Suprapubic skin (tissue), 4 donors: ENCODE results near the gene RBMS1.

ENCODE experiments used
- CTCF ChIP-seq, 2 donors: fragments of 200-600 bp in 1 of 2; fragments of 450-650 bp in 1 of 2; sonication (generic) in 1 of 2; IDR thresholded peaks; one replicate each; pipeline ENCODE4 v1.5.1; 2016 to 2019; ENCODE audit warnings: antibody characterized with exemption in 2 of 2, mild to moderate bottlenecking in 1 of 2, moderate library complexity in 1 of 2
- EP300 ChIP-seq: sonication (generic); formaldehyde crosslinking; IDR thresholded peaks from one replicate; pipeline ENCODE4 v1.6.1; 2017; ENCODE audit warnings: antibody characterized with exemption
- POLR2A ChIP-seq, 2 donors: fragments of 450-650 bp; IDR thresholded peaks; one replicate each; pipeline ENCODE4 v1.6.1; 2017; ENCODE audit warnings: antibody characterized with exemption in 2 of 2, mild to moderate bottlenecking in 2 of 2, moderate library complexity in 2 of 2
- POLR2AphosphoS5 ChIP-seq, 3 donors: sonication (generic); formaldehyde crosslinking; IDR thresholded peaks; one replicate each; pipeline ENCODE4 v1.6.1; 2017; ENCODE audit warnings: antibody characterized with exemption in 3 of 3

- no peak for TF ChIP-seq CTCF (IDR thresholded peaks at IDR 0.05)
- TF ChIP-seq EP300: no peak
- no peak for TF ChIP-seq POLR2A (IDR thresholded peaks at IDR 0.05)
- no peak for TF ChIP-seq POLR2AphosphoS5 (IDR thresholded peaks at IDR 0.05)
Observed at GRCh38 chr2:160478660-160479059, 14.9 kb downstream of the RBMS1 start.
